Gastroesophageal sphincter (tissue), 3 donors: ENCODE results near the gene CBFA2T2.

Experiments
- POLR2A ChIP-seq, 2 donors: fragments of 450-650 bp; IDR thresholded peaks; one replicate each; pipeline ENCODE4 v1.6.1; 2017; ENCODE audit warnings: antibody characterized with exemption in 2 of 2, mild to moderate bottlenecking in 2 of 2, moderate library complexity in 1 of 2
- TF ChIP-seq, protein P1 (sequence below), 4 experiments: fragments of 200-600 bp in 2 of 4; fragments of 450-650 bp in 2 of 4; sonication (generic) in 1 of 4; IDR thresholded peaks; one replicate each; pipeline ENCODE4 v1.5.1; 2017 to 2019; ENCODE audit warnings: antibody characterized with exemption in 4 of 4, mild to moderate bottlenecking in 2 of 4, moderate library complexity in 2 of 4

DNA sequence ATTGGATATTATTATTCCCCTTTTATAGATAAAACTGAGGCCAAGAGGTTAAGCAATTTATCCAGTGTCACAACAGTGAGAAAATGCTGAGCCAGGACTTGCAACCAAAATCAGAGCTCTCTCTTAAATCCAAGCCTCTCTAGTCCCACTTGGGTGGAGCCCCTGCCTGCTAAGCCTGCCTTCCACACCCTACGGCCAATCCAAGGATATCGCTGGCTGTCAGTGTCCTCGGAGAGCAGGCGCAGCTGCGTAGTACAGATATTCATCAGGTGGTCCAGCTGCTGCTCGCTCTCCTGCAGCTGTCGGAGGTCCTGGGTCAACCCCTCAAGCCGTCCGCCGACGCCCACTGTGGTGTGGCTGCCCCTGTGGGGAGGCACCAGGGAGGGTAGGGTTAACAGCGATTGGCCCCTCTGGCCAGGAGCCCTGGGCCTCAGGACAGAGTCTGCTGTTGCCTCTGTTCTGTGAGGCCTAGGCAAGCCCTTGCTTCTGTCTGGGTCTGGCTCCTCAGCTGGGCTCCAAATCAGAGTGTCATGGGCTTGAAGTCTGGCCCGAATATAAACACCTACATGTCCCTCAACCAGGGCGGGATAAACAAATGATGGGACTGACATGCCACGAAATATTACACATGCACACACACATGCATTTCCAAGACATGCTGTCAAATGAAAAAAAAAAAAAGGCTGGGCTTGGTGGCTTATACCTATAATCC, 188.3 kb downstream of the CBFA2T2 start:
- TF ChIP-seq, protein P1, sequence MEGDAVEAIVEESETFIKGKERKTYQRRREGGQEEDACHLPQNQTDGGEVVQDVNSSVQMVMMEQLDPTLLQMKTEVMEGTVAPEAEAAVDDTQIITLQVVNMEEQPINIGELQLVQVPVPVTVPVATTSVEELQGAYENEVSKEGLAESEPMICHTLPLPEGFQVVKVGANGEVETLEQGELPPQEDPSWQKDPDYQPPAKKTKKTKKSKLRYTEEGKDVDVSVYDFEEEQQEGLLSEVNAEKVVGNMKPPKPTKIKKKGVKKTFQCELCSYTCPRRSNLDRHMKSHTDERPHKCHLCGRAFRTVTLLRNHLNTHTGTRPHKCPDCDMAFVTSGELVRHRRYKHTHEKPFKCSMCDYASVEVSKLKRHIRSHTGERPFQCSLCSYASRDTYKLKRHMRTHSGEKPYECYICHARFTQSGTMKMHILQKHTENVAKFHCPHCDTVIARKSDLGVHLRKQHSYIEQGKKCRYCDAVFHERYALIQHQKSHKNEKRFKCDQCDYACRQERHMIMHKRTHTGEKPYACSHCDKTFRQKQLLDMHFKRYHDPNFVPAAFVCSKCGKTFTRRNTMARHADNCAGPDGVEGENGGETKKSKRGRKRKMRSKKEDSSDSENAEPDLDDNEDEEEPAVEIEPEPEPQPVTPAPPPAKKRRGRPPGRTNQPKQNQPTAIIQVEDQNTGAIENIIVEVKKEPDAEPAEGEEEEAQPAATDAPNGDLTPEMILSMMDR (IDR thresholded peaks at IDR 0.05) = no peak
- TF ChIP-seq POLR2A (IDR thresholded peaks at IDR 0.05) = no peak
